Subcutaneous adipose tissue (tissue), 4 donors: ENCODE measurements around the gene RAD9A. TPM values are rescaled to one million over a fixed set of nuclear protein-coding genes. Genes with fewer than 3 reads are reported as not detected.

Experiments used
- CTCF ChIP-seq: fragments of 450-650 bp; IDR thresholded peaks from one replicate; pipeline ENCODE4 v1.5.1; 2016; ENCODE audit warnings: low read depth, mild to moderate bottlenecking, control low read depth, antibody characterized with exemption, moderate library complexity
- total RNA-seq, 4 donors: library from RNA; depleted of rRNA; stranded (reverse); fragments of >200 nt; gene quantifications; one replicate each; pipeline ENCODE4 v1.1.0, GENCODE V29; 2016

RAD9A gene
- total RNA-seq, 4 donors from 2014 or later, result 5.2 to 11.7 (median 7.8) TPM

- no peak for TF ChIP-seq CTCF
Measured at GRCh38 chr11:67378544-67378943, 13.2 kb upstream of the RAD9A start.

DNA sequence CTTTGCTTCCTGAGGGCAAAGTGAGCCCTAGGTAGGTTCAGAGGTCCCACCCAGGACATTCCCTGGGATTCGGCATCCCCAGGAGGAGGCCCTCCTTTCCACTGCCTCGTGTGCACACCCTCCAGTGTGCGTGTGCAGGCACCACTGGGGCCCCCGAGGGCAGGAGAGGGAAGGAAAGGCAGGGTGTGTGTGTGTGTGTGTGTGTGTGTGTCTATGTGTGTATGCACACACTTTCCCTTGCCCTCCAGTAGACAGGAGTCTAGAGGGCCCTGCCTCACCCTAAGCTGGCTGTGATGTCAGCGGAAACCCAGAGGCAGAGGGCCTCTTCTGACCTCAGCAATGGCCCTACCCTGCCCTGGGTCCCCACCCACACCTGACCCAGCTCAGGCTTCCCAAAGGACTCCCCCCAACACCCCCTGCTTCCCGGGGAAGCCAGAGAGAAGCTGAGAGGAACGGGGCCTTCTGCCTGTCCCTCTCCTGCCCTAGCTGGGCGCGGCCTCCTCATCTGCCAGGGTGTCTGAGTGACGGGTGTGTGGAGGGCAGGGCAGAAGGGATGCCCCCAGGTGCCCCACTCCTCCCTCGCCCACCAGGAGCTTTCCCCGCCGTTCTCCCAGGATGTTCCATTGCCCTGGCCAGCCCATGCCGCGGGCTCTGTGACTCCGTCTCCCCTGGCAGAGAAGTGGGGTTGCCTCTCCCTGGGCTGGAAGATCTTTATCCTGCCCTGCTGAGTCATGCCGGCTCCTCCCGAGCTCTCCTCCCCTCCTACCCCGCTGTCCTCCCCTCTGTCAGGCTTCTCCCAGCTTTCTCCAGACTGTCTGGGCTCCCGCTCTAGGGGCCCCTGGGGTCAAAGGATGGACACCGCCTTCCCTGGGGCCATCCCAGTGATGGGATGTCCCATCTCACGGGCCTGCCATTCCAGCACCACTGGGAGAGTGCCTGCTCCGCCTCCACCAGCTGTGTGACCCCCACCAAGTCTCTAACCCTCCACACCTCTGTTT, 12.4 kb upstream of the RAD9A start:
- TF ChIP-seq CTCF, result no peak

DNA sequence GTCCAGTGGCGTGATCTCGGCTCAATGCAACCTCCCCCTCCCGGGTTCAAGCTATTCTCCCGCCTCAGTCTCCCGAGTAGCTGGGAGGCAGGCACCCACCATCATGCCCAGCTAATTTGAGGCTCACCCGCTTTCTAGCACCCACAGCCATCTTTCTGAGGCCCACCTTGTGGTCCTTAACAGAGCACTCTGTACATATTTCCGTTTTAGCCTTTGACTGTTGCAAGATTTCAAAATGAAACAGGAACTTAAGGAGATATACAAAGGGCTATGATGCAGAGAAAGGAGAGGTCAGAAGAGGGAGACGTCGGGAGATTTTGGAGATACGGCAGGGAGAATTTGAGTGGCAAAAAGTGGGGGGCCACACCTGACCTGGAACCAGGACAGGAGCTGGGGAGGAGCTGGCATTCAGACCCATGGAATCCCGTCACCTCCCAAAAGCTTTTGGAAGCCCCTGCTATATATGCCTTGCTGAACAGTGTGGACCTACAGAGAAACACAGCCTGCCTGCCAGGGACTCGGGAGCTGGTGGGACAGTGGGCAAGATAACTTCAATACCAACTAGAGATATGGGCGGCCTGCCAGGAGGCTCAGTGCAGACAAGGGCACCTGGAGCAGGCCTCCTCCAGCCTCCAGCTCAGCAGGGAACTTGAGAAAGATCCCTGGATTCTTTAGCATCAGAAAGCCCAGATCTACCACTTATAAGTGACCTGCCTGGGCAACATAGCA, 10.4 kb upstream of the RAD9A start:
- no peak for TF ChIP-seq CTCF

- no peak for TF ChIP-seq CTCF
Measured at GRCh38 chr11:67382276-67383136, 9.3 kb upstream of the RAD9A start.

DNA sequence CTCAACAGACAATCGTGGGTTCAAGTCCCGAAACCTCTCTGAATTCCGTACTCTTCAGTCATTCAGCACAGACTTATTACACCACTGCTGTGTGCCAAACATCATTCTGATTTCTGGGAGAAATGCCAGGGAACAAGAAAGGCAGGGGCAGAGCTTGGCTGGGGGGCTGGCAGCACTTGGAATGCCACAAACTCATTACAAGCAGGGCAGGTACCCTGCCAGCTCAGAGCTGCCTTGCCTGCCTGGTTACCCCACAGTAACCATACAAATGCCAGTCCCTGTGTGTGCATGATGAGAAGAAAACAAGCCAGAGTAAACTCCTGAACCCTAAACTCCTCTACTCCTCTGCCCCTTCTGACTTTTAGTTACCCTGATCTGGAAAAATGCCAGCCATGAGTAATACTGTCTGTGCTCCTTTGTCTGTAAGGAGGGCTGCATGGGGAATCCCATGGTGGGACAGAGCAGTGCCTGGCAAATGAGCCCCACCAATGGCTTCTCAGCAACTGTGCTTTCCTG, 6.9 kb upstream of the RAD9A start:
- TF ChIP-seq CTCF, result no peak

GRCh38 chr11:67387069-67387468, 4.7 kb upstream of the RAD9A start:
- TF ChIP-seq CTCF, result no peak
